ENCODE measurements around the gene GPC3. TPM values are rescaled to one million over a fixed set of nuclear protein-coding genes. Genes with fewer than 3 reads are reported as not detected.

Gene GPC3
- total and polyA plus RNA-seq, 4 experiments from 2014 or later, result 0.20 to 2.4 (median 0.22) TPM; not detected in 1

GRCh38 chrX:133559909-133560308 lies 425.5 kb downstream of the GPC3 start:
- Mint-ChIP-seq H3K4me3 (no peak overlapping the region), H3K27me3 (peaks cover 0 to 3% of the 10 kb centered on the region in 2 donors), H3K27ac (no peak overlapping the region), H3K4me1 (no peaks in the 10 kb centered on the region), H3K36me3 (no peaks in the 10 kb centered on the region), H3K9me3 (peaks cover 0 to 10% (median 4%) of the 10 kb centered on the region in 8 donors)
- ChIA-PET CTCF (ENCODE audit: partially characterized antibody) (no interaction called here), POLR2A (ENCODE audit: partially characterized antibody) (no interaction called here)
- no peak overlapping the region for H3K27ac ChIP-seq (ENCODE audit: low read depth, low read length)
- H3K4me3 ChIP-seq (ENCODE audit: low read length in 2 of 2), result no peak overlapping the region
- DNase-seq, result no peak
- no peaks in the 10 kb centered on the region for H3K4me1 ChIP-seq (ENCODE audit: insufficient read depth, low read length)
- intact Hi-C loops (cut with micrococcal nuclease), result no loop called here
- H3K27me3 ChIP-seq (ENCODE audit: insufficient read depth, low read length), result no peaks in the 10 kb centered on the region
- H3K9me3 ChIP-seq (ENCODE audit: control insufficient read depth in 1 of 2, low read length in 2 of 2), result no peaks in the 10 kb centered on the region
- H3K36me3 ChIP-seq (ENCODE audit: insufficient read depth, low read length), result no peaks in the 10 kb centered on the region

- ChIA-PET CTCF (ENCODE audit: partially characterized antibody) (no interaction called here), POLR2A (ENCODE audit: partially characterized antibody) (no interaction called here)
- Mint-ChIP-seq H3K36me3 (no peaks in the 10 kb centered on the region), H3K27ac (no peak overlapping the region), H3K4me3 (no peak overlapping the region), H3K27me3 (peaks cover 0 to 3% of the 10 kb centered on the region in 2 donors), H3K9me3 (peaks cover 0 to 14% (median 5%) of the 10 kb centered on the region in 8 donors), H3K4me1 (no peaks in the 10 kb centered on the region)
- Histone ChIP-seq H3K27ac (ENCODE audit: low read depth, low read length) (no peak overlapping the region), H3K27me3 (ENCODE audit: insufficient read depth, low read length) (no peaks in the 10 kb centered on the region), H3K9me3 (ENCODE audit: control insufficient read depth in 1 of 2, low read length in 2 of 2) (no peaks in the 10 kb centered on the region), H3K4me1 (ENCODE audit: insufficient read depth, low read length) (no peaks in the 10 kb centered on the region), H3K36me3 (ENCODE audit: insufficient read depth, low read length) (no peaks in the 10 kb centered on the region), H3K4me3 (ENCODE audit: low read length in 2 of 2) (no peak overlapping the region)
- no peak for DNase-seq
- intact Hi-C loops (cut with micrococcal nuclease), result no loop called here
Observed at GRCh38 chrX:133555782-133556458, 429.5 kb downstream of the GPC3 start.

- no peak overlapping the region for H3K4me3 ChIP-seq (ENCODE audit: low read length in 2 of 2)
- no peaks in the 10 kb centered on the region for H3K4me1 ChIP-seq (ENCODE audit: insufficient read depth, low read length)
- POLR2A ChIA-PET (ENCODE audit: partially characterized antibody), result no interaction called here
Observed at GRCh38 chrX:133550665-133551485, 434.5 kb downstream of the GPC3 start.

GRCh38 chrX:133549295-133549933 lies 436.0 kb downstream of the GPC3 start:
- H3K27ac ChIP-seq (ENCODE audit: low read depth, low read length), result no peak overlapping the region
- Mint-ChIP-seq H3K36me3 (no peaks in the 10 kb centered on the region), H3K4me1 (no peaks in the 10 kb centered on the region), H3K27ac (no peak overlapping the region), H3K27me3 (no peaks in the 10 kb centered on the region), H3K4me3 (no peak overlapping the region), H3K9me3 (peaks cover 0 to 5% (median under 1%) of the 10 kb centered on the region in 8 donors)
- CTCF ChIA-PET (ENCODE audit: partially characterized antibody), result no interaction called here
- POLR2A ChIA-PET (ENCODE audit: partially characterized antibody), result no interaction called here
- no peaks in the 10 kb centered on the region for H3K9me3 ChIP-seq (ENCODE audit: control insufficient read depth in 1 of 2, low read length in 2 of 2)
- H3K27me3 ChIP-seq (ENCODE audit: insufficient read depth, low read length), result no peaks in the 10 kb centered on the region
- H3K4me1 ChIP-seq (ENCODE audit: insufficient read depth, low read length), result no peaks in the 10 kb centered on the region
- intact Hi-C loops (cut with micrococcal nuclease), result no loop called here
- no peak for DNase-seq
- no peaks in the 10 kb centered on the region for H3K36me3 ChIP-seq (ENCODE audit: insufficient read depth, low read length)
- H3K4me3 ChIP-seq (ENCODE audit: low read length in 2 of 2), result no peak overlapping the region

More at GRCh38 chrX:133550665-133551485, 434.5 kb downstream of the GPC3 start:
- Histone ChIP-seq H3K9me3 (ENCODE audit: control insufficient read depth in 1 of 2, low read length in 2 of 2) (no peaks in the 10 kb centered on the region), H3K36me3 (ENCODE audit: insufficient read depth, low read length) (no peaks in the 10 kb centered on the region), H3K27ac (ENCODE audit: low read depth, low read length) (no peak overlapping the region), H3K27me3 (ENCODE audit: insufficient read depth, low read length) (no peaks in the 10 kb centered on the region)
- H3K4me1 Mint-ChIP-seq, result no peaks in the 10 kb centered on the region
- no peaks in the 10 kb centered on the region for H3K36me3 Mint-ChIP-seq
- no peak overlapping the region for H3K27ac Mint-ChIP-seq
- peaks cover 0 to under 1% of the 10 kb centered on the region in 2 donors for H3K27me3 Mint-ChIP-seq
- CTCF ChIA-PET (ENCODE audit: partially characterized antibody), result no interaction called here
- H3K9me3 Mint-ChIP-seq, result peaks cover 0 to 10% (median 5%) of the 10 kb centered on the region in 8 donors
- intact Hi-C loops (cut with micrococcal nuclease), result no loop called here
- no peak overlapping the region for H3K4me3 Mint-ChIP-seq
- no peak for DNase-seq

GRCh38 chrX:133546441-133546840 lies 439.0 kb downstream of the GPC3 start:
- Mint-ChIP-seq H3K9me3 (peaks cover 0 to 4% (median 0%) of the 10 kb centered on the region in 8 donors), H3K27ac (no peak overlapping the region), H3K36me3 (no peaks in the 10 kb centered on the region), H3K27me3 (no peaks in the 10 kb centered on the region), H3K4me3 (no peak overlapping the region), H3K4me1 (no peaks in the 10 kb centered on the region)
- Histone ChIP-seq H3K36me3 (ENCODE audit: insufficient read depth, low read length) (no peaks in the 10 kb centered on the region), H3K27me3 (ENCODE audit: insufficient read depth, low read length) (no peaks in the 10 kb centered on the region), H3K9me3 (ENCODE audit: control insufficient read depth in 1 of 2, low read length in 2 of 2) (no peaks in the 10 kb centered on the region), H3K27ac (ENCODE audit: low read depth, low read length) (no peak overlapping the region), H3K4me1 (ENCODE audit: insufficient read depth, low read length) (no peaks in the 10 kb centered on the region), H3K4me3 (ENCODE audit: low read length in 2 of 2) (no peak overlapping the region)
- ChIA-PET CTCF (ENCODE audit: partially characterized antibody) (no interaction called here), POLR2A (ENCODE audit: partially characterized antibody) (no interaction called here)
- no peak for DNase-seq
- intact Hi-C loops (cut with micrococcal nuclease), result no loop called here

- DNase-seq, result no peak
- POLR2A ChIA-PET (ENCODE audit: partially characterized antibody), result no interaction called here
- Mint-ChIP-seq H3K36me3 (no peaks in the 10 kb centered on the region), H3K27me3 (no peaks in the 10 kb centered on the region), H3K27ac (no peak overlapping the region), H3K4me3 (no peak overlapping the region), H3K4me1 (no peaks in the 10 kb centered on the region), H3K9me3 (peaks cover 0 to 4% (median 0%) of the 10 kb centered on the region in 8 donors)
- Histone ChIP-seq H3K4me3 (ENCODE audit: low read length in 2 of 2) (no peak overlapping the region), H3K27ac (ENCODE audit: low read depth, low read length) (no peak overlapping the region), H3K9me3 (ENCODE audit: control insufficient read depth in 1 of 2, low read length in 2 of 2) (no peaks in the 10 kb centered on the region), H3K36me3 (ENCODE audit: insufficient read depth, low read length) (no peaks in the 10 kb centered on the region), H3K4me1 (ENCODE audit: insufficient read depth, low read length) (no peaks in the 10 kb centered on the region), H3K27me3 (ENCODE audit: insufficient read depth, low read length) (no peaks in the 10 kb centered on the region)
- intact Hi-C loops (cut with micrococcal nuclease), result no loop called here
- CTCF ChIA-PET (ENCODE audit: partially characterized antibody), result no interaction called here
Observed at GRCh38 chrX:133544778-133545177, 440.6 kb downstream of the GPC3 start.

- H3K27ac Mint-ChIP-seq, result no peak overlapping the region
Observed at GRCh38 chrX:133544115-133544514, 441.3 kb downstream of the GPC3 start.

More at GRCh38 chrX:133544115-133544514, 441.3 kb downstream of the GPC3 start:
- DNase-seq, result no peak
- Mint-ChIP-seq H3K4me3 (no peak overlapping the region), H3K9me3 (peaks cover 0 to 4% (median 0%) of the 10 kb centered on the region in 8 donors), H3K36me3 (no peaks in the 10 kb centered on the region), H3K4me1 (no peaks in the 10 kb centered on the region), H3K27me3 (no peaks in the 10 kb centered on the region)
- ChIA-PET POLR2A (ENCODE audit: partially characterized antibody) (no interaction called here), CTCF (ENCODE audit: partially characterized antibody) (no interaction called here)
- no peak overlapping the region for H3K4me3 ChIP-seq (ENCODE audit: low read length in 2 of 2)
- H3K27me3 ChIP-seq (ENCODE audit: insufficient read depth, low read length), result no peaks in the 10 kb centered on the region
- no peaks in the 10 kb centered on the region for H3K36me3 ChIP-seq (ENCODE audit: insufficient read depth, low read length)
- intact Hi-C loops (cut with micrococcal nuclease), result no loop called here
- no peak overlapping the region for H3K27ac ChIP-seq (ENCODE audit: low read depth, low read length)
- H3K9me3 ChIP-seq (ENCODE audit: control insufficient read depth in 1 of 2, low read length in 2 of 2), result no peaks in the 10 kb centered on the region
- no peaks in the 10 kb centered on the region for H3K4me1 ChIP-seq (ENCODE audit: insufficient read depth, low read length)

All from CD4-positive, alpha-beta memory T cell (primary cell).